ENCODE results near the gene INTS3. TPM values are rescaled to one million over a fixed set of nuclear protein-coding genes. Genes with fewer than 3 reads are reported as not detected.

INTS3 gene
- total RNA-seq, 1 donor from 2014 or later, result 20.7 TPM

Other genes starting within 250 kb of the INTS3 start
- 527 and 1,896 TPM in 2 replicates for gene S100A6, start 192.1 kb upstream of the INTS3 start, total RNA-seq
- not detected in 2 replicates for gene S100A5, start 187.1 kb upstream of the INTS3 start, total RNA-seq
- gene S100A4, start 182.2 kb upstream of the INTS3 start, total RNA-seq, result 0.60 and 0.66 TPM in 2 replicates
- 0.66 and 0.85 TPM in 2 replicates for gene S100A3, start 178.8 kb upstream of the INTS3 start, total RNA-seq
- 1.6 and 2.2 TPM in 2 replicates for gene S100A2, start 162.2 kb upstream of the INTS3 start, total RNA-seq
- 689 and 738 TPM in 2 replicates for gene S100A16, start 114.9 kb upstream of the INTS3 start, total RNA-seq
- 0.14 and 0.20 TPM in 2 replicates for gene S100A14, start 111.7 kb upstream of the INTS3 start, total RNA-seq
- 62.6 and 153 TPM in 2 replicates for gene S100A13, start 100.5 kb upstream of the INTS3 start, total RNA-seq
- gene S100A1, start 99.6 kb upstream of the INTS3 start, total RNA-seq, result not detected in 2 replicates
- 27.6 and 42.4 TPM in 2 replicates for gene CHTOP, start 94.0 kb upstream of the INTS3 start, total RNA-seq
- gene SNAPIN, start 69.3 kb upstream of the INTS3 start, total RNA-seq, result 60.6 and 61.7 TPM in 2 replicates
- gene ILF2, start 57.1 kb upstream of the INTS3 start, total RNA-seq, result 295 and 331 TPM in 2 replicates
- 18.5 and 33.1 TPM in 2 replicates for gene NPR1, start 49.4 kb upstream of the INTS3 start, total RNA-seq
- 24.5 and 26.0 TPM in 2 replicates for gene SLC27A3, start 47.4 kb downstream of the INTS3 start, total RNA-seq
- 4.2 and 4.7 TPM in 2 replicates for gene GATAD2B, start 194.9 kb downstream of the INTS3 start, total RNA-seq
- 11.9 and 14.7 TPM in 2 replicates for gene DENND4B, start 218.7 kb downstream of the INTS3 start, total RNA-seq
- gene CRTC2, start 230.6 kb downstream of the INTS3 start, total RNA-seq, result 2.4 and 2.8 TPM in 2 replicates
- gene SLC39A1, start 235.5 kb downstream of the INTS3 start, total RNA-seq, result 102 and 132 TPM in 2 replicates
- 7.6 and 10.0 TPM in 2 replicates for gene CREB3L4, start 239.9 kb downstream of the INTS3 start, total RNA-seq
- gene JTB, start 249.6 kb downstream of the INTS3 start, total RNA-seq, result 97.2 and 145 TPM in 2 replicates